NCI-H2196 (cell line): ENCODE data around the gene KRT76.
"Not testable (repeated sequence)": the region's sequence is repeated elsewhere in the genome, so short reads cannot be mapped to it uniquely, and the experiment has no call there.

Source experiments
- DNase-seq: peaks from one replicate; lab custom pipeline; 2025; ENCODE audit not compliant: unreplicated experiment; lab: John Stamatoyannopoulos, UW

KRT76 gene

GRCh38 chr12:52761802-52762201 lies 15.3 kb downstream of the KRT76 start:
- DNase-seq, result no peak

GRCh38 chr12:52761218-52761617 lies 15.9 kb downstream of the KRT76 start:
- DNase-seq, result not testable (repeated sequence)

- DNase-seq, result no peak
Observed at GRCh38 chr12:52760623-52761022, 16.5 kb downstream of the KRT76 start.

- DNase-seq, result no peak
Observed at GRCh38 chr12:52759695-52760094, 17.4 kb downstream of the KRT76 start.

DNA sequence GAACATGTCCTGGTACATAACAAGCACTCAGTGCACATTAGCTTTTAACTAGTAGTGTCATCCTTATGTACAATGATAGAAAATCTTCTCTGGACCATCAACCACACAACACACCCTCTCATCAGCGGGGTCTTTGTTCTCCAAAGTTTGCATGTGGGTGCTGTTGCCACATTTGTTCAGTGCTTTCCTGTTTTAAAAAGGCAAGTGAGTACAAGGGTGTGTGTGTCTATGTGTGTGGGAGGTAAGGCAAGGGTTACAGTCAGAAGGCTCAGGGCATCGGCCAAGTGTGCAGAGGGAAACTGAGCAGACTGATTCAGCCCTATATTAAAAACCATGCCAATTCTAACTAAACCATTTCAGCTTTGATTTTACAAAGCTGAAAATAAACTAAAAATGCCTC lies 17.9 kb downstream of the KRT76 start:
- no peak for DNase-seq

- DNase-seq, result no peak
Observed at GRCh38 chr12:52757449-52758176, 19.5 kb downstream of the KRT76 start.

DNA sequence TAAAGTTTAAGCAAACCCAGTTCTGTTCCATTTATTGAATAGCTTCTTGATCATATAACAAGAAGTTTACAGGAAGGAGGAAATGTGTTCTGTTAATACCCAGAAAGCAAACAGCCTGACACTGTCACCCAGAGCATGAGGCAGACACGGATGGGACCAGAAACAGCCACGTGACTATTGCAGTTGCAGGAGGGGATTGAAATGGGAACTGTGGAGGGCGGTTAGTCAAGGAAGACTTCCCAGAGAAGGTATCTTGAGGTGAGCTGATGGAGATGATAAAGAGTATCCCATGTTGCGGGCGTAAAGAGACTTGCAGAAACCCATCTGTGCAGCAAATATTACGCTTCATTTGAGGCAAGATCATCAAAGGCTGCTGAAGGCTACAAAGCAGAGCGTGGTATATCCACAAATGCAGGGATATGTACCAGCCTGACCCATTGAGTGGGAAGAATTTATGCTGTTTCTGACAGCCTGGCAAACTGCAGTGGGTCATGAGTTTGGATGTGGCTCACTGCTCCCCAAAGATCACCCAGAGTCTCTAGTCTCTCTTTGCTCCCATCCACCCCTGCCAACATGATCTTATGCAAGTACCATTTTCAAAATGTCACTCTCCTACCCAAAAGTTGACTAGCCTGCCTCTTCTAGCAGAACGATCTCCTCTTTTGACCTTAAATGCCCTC lies 20.7 kb downstream of the KRT76 start:
- no peak for DNase-seq

- no peak for DNase-seq
Observed at GRCh38 chr12:52755533-52755932, 21.6 kb downstream of the KRT76 start.

- DNase-seq, result no peak
Observed at GRCh38 chr12:52754135-52754534, 23.0 kb downstream of the KRT76 start.

DNA sequence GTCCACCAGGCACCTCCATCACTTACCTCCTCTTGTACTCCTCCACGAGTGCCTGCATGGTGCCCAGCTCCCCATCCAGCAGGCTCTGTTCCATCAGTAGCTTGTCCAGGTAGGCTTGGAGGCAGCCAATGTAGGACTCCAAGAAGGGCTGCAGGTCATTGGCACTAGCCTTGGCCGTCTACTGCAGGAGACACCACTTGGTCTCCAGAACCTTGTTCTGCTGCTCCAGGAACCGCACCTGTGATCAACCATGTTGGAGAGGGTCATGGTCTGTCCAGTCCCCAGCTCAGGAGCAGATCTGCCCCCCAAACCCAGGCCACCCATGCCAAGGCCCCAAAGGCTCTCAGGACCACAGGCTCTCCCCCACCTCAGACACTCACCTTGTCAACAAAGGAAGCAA lies 23.9 kb downstream of the KRT76 start:
- DNase-seq, result no peak

DNA sequence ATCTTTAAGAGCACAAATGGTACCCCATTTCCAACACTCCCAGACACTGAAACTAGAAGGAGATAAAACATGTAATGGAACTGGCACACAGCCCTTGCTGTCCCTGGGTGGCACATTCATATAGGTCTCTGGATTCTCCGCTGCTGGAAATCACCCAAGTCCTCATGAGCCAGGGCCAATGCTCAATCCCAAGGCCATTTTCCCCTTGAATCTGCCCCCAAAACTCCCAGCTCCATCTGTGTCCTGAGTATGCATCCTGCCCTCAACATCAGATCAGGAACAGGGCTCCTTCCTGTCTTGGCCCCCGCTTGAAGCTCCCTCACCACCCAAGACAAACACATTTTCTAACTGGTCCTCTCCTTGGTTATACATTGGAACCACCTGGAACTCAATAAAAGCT lies 24.6 kb downstream of the KRT76 start:
- no peak for DNase-seq

DNA sequence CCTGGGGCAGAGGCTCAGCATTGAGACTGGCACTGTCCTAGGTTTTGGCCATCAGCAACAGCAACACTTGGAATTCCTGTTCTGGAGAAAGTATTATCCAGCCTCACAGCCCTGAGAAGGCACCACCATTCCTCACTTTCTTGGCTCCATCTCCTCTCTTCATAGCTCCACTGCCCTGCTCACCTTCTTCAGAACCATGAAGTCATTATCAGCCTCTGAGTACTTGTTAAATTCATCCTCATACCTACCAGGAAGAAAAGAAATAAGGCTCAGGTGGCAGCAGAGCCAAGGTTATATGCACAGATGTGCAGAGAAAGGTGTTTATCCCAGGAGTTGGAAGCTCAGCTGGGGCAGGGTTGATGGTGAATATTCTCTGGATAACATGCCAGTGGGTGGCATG lies 25.4 kb downstream of the KRT76 start:
- DNase-seq, result no peak

- DNase-seq, result not testable (repeated sequence)
Observed at GRCh38 chr12:52750532-52750931, 26.6 kb downstream of the KRT76 start.

DNA sequence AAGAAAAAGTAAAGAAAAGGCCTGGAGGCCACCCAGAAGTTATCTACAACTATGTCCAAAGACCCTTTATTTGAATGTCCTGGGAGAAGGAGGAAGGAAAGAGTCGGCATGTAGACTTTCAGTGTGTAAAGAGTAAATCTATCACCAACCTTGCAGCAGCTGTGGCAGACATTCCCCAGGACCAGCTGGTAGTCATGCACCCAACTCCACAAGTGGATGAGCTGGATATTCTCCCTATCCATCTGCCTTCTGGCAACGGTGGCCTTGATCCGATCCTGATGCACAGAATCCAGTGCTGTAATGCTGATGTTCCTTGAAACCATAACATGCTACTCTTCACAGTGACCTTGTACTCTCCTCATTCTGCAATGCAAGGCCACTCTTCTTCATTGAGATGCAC lies 27.3 kb downstream of the KRT76 start:
- DNase-seq, result no peak

DNA sequence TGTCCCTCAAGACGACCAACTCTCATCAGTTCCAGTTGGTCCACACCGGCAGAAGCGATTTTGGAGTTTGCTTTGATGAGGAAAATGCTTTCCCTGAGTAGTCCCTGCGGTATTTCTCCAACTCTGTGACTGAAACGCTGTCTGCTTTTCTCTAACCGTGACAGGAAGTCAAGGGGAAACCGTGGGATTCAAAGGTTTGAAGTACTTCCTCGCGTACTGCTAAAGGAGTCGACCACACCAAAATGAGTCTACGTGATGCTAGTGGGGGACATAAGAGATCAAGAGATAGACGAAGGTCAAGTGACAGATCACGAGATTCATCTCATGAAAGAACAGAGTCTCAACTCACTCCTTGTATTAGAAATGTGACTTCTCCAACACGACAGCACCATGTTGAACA lies 28.6 kb downstream of the KRT76 start:
- DNase-seq, result no peak

DNA sequence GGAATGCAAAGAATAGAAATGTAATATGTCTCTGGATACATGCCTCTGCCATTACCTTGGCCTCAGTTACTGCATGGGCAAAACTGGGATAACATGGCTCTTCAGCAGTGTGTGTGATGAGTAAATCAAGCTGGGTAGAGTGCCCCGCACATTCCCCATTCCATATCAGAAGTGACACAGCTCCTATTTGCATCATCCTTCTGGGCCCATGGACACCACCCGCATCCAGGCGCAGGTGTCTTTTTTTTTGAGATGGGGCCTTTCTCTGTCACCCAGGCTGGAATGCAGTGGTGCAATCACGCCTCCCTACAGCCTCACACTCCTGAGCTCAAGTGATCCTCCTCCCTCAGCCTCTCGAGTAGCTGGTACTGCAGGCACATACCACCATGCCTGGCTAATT lies 31.6 kb downstream of the KRT76 start:
- no peak for DNase-seq

DNA sequence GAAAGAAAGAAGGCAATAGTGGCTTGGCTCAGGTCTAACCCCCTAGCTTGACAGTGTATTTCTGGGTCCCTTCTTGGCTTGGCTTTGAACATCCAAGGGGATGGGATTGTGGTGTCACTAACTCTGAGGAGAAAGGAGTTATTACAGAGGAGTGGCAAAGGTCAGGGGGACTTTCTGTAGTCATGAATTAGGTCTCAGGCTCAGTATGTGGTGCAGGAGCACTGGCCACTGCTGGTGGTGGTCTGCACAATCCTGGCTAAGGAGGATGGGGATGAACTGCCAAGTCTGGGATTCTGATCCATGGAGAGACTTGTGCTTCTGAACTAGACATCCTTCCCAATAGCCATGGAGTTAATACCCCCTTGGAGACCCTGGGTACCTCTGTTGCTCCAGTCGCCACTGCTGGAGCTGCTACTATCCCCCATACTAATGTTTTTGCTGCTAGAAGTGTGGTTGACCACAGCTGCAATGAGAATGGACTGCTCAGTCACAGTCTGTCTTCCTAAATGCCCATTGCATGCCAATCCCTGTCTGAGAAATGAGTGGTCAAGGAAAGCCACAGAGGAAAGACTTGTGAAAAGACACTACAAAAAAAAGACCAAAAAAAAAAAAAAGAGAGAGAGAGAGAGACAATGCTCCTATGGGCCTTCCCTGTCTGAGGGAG lies 32.5 kb downstream of the KRT76 start:
- no peak for DNase-seq

DNA sequence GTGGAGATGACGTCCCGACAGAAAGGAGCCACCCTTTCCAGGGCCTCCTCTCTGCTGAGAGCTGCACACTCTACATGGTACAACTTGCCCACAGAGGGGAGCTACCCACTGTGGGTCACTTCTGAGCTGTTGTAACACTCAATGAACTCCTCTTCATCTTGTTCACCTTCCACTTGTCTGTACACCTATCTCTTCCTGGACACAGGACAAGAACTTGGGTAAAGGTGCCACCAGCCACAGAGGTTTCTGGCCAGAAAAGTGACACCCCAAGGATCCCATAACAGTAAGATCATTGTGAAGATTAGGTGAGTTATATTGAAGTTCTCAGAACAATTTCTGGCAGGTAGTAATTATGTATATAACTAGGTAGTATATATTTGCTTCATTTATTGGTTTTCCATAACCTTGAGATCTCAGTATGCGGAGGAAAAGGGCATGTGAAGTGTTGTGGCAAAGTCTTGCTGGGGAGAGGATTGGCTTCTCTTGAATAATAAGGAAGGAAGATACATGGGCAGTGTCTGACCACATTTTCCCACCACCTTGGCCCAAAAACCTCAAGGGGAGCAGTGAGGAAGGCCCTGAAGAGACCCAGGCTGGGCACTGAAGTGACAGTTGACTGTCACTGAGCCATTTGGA lies 34.2 kb downstream of the KRT76 start:
- DNase-seq, result no peak

GRCh38 chr12:52742196-52742580 lies 35.0 kb downstream of the KRT76 start:
- no peak for DNase-seq

GRCh38 chr12:52741375-52742195 lies 35.6 kb downstream of the KRT76 start:
- DNase-seq, result peak; percentile 10

- peak; percentile 87 for DNase-seq
Observed at GRCh38 chr12:52740584-52740983, 36.6 kb downstream of the KRT76 start.
